Lung (tissue), 12 donors: ENCODE results near the gene DOCK6. TPM values are rescaled to one million over a fixed set of nuclear protein-coding genes. Genes with fewer than 3 reads are reported as not detected.

Experiments used
- ATAC-seq: fragments of 200-7000 bp; cut with Tn5 transposase; one replicate; pipeline ENCODE4 v1.9.1; 2020; ENCODE audit warnings: moderate number of reproducible peaks; ENCODE audit not compliant: insufficient read depth, low FRiP score
- DNase-seq, 3 donors: peaks; one replicate each; pipeline ENCODE4 v3.0.0-alpha.2; 2013 to 2017
- H3K27ac ChIP-seq, 2 donors: one replicate each; pipeline ENCODE4 v1.5.1; 2013; ENCODE audit warnings: mild to moderate bottlenecking in 2 of 2, moderate library complexity in 2 of 2, control low read depth in 1 of 2, inconsistent platforms in 1 of 2, low read depth in 1 of 2, low read length in 1 of 2
- H3K27me3 ChIP-seq, 3 donors: one replicate each; pipeline ENCODE4 v1.5.1; 2013; ENCODE audit warnings: low read length in 2 of 3; ENCODE audit not compliant: control insufficient read depth in 3 of 3, insufficient read depth in 3 of 3
- H3K36me3 ChIP-seq, 4 donors: one replicate each; pipeline ENCODE4 v1.5.1; 2013; ENCODE audit warnings: low read length in 4 of 4, mild to moderate bottlenecking in 1 of 4, moderate library complexity in 1 of 4; ENCODE audit not compliant: control insufficient read depth in 4 of 4, insufficient read depth in 4 of 4
- H3K4me1 ChIP-seq, 5 donors: one replicate each; pipeline ENCODE4 v1.5.1; 2013; ENCODE audit warnings: low read length in 5 of 5, mild to moderate bottlenecking in 2 of 5, moderate library complexity in 1 of 5; ENCODE audit not compliant: control insufficient read depth in 5 of 5, insufficient read depth in 5 of 5
- H3K4me3 ChIP-seq: one replicate; pipeline ENCODE4 v1.5.1; 2013; ENCODE audit warnings: mild to moderate bottlenecking, control low read depth, moderate library complexity
- H3K9ac ChIP-seq, 2 donors: one replicate each; pipeline ENCODE4 v1.5.1; 2013; ENCODE audit warnings: low read length in 2 of 2, control low read depth in 1 of 2; ENCODE audit not compliant: insufficient read depth in 1 of 2
- H3K9me3 ChIP-seq, 4 donors: one replicate each; pipeline ENCODE4 v1.5.1; 2013; ENCODE audit warnings: low read length in 3 of 4, mild to moderate bottlenecking in 1 of 4, moderate library complexity in 1 of 4; ENCODE audit not compliant: control insufficient read depth in 4 of 4, insufficient read depth in 3 of 4
- CTCF ChIP-seq: IDR thresholded peaks from 2 replicates; pipeline ENCODE4 v1.5.1; 2012; ENCODE audit warnings: mild to moderate bottlenecking; ENCODE audit errors: control extremely low read depth, extremely low read depth
- WGBS, 2 donors: extraction: QIAGEN DNeasy Blood & Tissue Kit; methylation state at CpG; one replicate each; pipeline ENCODE4 v1.1.7; 2013; 5-methylcytosine and 5-hydroxymethylcytosine counted together
- polyA plus RNA-seq, 2 donors: library from polyadenylated mRNA; stranded (reverse); fragments of 200-250 nt; gene quantifications; one replicate each; pipeline ENCODE4 v1.2.1, GENCODE V29; 2013
- total RNA-seq, 2 donors: library from RNA; depleted of rRNA in 1 of 2; stranded (reverse); fragments of >200 nt in 1 of 2; gene quantifications; one replicate each; pipeline ENCODE4 v1.2.1, GENCODE V29; 2014 to 2021
- donor health status: control.
- donor health status: control.
- donor health status: Bipolar disorder and iron deficiency.
- donor health status: healthy.
- donor health status: DM: yes; HTN: yes; CAD: no.

The DOCK6 gene
- total and polyA plus RNA-seq, 4 donors, result 38.6 to 129 (median 73.7) TPM

- Histone ChIP-seq H3K4me1 (peaks cover 0 to 15% (median 2%) of the 10 kb centered on the region in 5 donors), H3K9me3 (no peaks in the 10 kb centered on the region), H3K4me3 (no peak overlapping the region), H3K27me3 (no peaks in the 10 kb centered on the region), H3K9ac (peak overlapping the region in 1 of 2 donors; percentile 23), H3K36me3 (no peaks in the 10 kb centered on the region), H3K27ac (peak overlapping the region in 1 of 2 donors; percentile 56)
- ATAC-seq, result no peak
- WGBS, 2 donors, result 47 to 56% methylated on average over 6 of the region's 6 CpGs
- peak; percentile 29 for TF ChIP-seq CTCF
- peak; percentile 91 to 97 (median 95) for DNase-seq
Measured at GRCh38 chr19:11286312-11286974, 24.1 kb upstream of the DOCK6 start.

- no peak for TF ChIP-seq CTCF
- WGBS, 2 donors, result 64 to 77% methylated on average over 6 of the region's 6 CpGs
- peaks cover 0 to 17% (median 2%) of the 10 kb centered on the region in 5 donors for H3K4me1 ChIP-seq
- H3K9me3 ChIP-seq, result no peaks in the 10 kb centered on the region
- no peak overlapping the region for H3K4me3 ChIP-seq
- no peak overlapping the region for H3K9ac ChIP-seq
- peak in 2 of 3 donors; percentile 26 to 46 for DNase-seq
- no peak for ATAC-seq
- no peaks in the 10 kb centered on the region for H3K36me3 ChIP-seq
- H3K27me3 ChIP-seq, result no peaks in the 10 kb centered on the region
- H3K27ac ChIP-seq, result no peak overlapping the region
Measured at GRCh38 chr19:11284515-11284914, 22.2 kb upstream of the DOCK6 start.

GRCh38 chr19:11281356-11282049, 19.2 kb upstream of the DOCK6 start:
- Histone ChIP-seq H3K9ac (no peak overlapping the region), H3K4me3 (no peak overlapping the region), H3K27me3 (no peaks in the 10 kb centered on the region), H3K36me3 (no peaks in the 10 kb centered on the region), H3K27ac (no peak overlapping the region), H3K9me3 (no peaks in the 10 kb centered on the region), H3K4me1 (peaks cover 0 to 11% (median 0%) of the 10 kb centered on the region in 5 donors)
- no peak for TF ChIP-seq CTCF
- ATAC-seq (no peak), DNase-seq (peak in 2 of 3 donors; percentile 50 to 75)
- 80 to 87% methylated on average over 11 of the region's 11 CpGs for WGBS, 2 donors
